GM12875 (cell line): ENCODE data around the gene PLA2G2D.

Experiments
- H3K4me3 ChIP-seq: one replicate; pipeline ENCODE4 v1.5.1; 2011; ENCODE audit warnings: low read depth, low read length, control low read depth
- TF ChIP-seq, protein P1 (sequence below): IDR thresholded peaks from 2 replicates; pipeline ENCODE4 v1.5.1; 2011; ENCODE audit warnings: low read depth, mild to moderate bottlenecking, control low read depth, inconsistent platforms, low read length, moderate library complexity, borderline replicate concordance; ENCODE audit not compliant: insufficient read depth

The PLA2G2D gene

GRCh38 chr1:20063861-20064292 is 55.5 kb downstream of the PLA2G2D start:
- no peak overlapping the region for H3K4me3 ChIP-seq
- TF ChIP-seq, protein P1, sequence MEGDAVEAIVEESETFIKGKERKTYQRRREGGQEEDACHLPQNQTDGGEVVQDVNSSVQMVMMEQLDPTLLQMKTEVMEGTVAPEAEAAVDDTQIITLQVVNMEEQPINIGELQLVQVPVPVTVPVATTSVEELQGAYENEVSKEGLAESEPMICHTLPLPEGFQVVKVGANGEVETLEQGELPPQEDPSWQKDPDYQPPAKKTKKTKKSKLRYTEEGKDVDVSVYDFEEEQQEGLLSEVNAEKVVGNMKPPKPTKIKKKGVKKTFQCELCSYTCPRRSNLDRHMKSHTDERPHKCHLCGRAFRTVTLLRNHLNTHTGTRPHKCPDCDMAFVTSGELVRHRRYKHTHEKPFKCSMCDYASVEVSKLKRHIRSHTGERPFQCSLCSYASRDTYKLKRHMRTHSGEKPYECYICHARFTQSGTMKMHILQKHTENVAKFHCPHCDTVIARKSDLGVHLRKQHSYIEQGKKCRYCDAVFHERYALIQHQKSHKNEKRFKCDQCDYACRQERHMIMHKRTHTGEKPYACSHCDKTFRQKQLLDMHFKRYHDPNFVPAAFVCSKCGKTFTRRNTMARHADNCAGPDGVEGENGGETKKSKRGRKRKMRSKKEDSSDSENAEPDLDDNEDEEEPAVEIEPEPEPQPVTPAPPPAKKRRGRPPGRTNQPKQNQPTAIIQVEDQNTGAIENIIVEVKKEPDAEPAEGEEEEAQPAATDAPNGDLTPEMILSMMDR: no peak
